Spleen (tissue), 11 donors: ENCODE results near the gene SLC43A1. TPM values are rescaled to one million over a fixed set of nuclear protein-coding genes. Genes with fewer than 3 reads are reported as not detected.

Source experiments
- DNase-seq: peaks from one replicate; pipeline ENCODE4 v3.0.0-alpha.2; 2020
- H3K27ac ChIP-seq, 8 donors: fragments of 200-600 bp; sonication (generic) in 7 of 8; 1 replicate in 4 of 8; 2 replicates in 4 of 8; pipeline versions ENCODE4 v1.5.0 to v1.8.0; 2016 to 2021; ENCODE audit warnings: inconsistent platforms in 4 of 8, mild to moderate bottlenecking in 4 of 8, moderate library complexity in 1 of 8
- H3K27me3 ChIP-seq, 7 donors: fragments of 200-600 bp; sonication (generic) in 6 of 7; replicated peaks in 1 of 7; 1 replicate in 4 of 7; 2 replicates in 3 of 7; pipeline versions ENCODE4 v1.5.0 to v1.8.0; 2016 to 2021; ENCODE audit warnings: inconsistent platforms in 3 of 7, mild to moderate bottlenecking in 1 of 7
- H3K36me3 ChIP-seq, 6 donors: fragments of 200-600 bp; sonication (generic) in 5 of 6; 1 replicate in 4 of 6; 2 replicates in 2 of 6; pipeline versions ENCODE4 v1.5.0 to v1.8.0; 2016 to 2021; ENCODE audit warnings: inconsistent platforms in 2 of 6
- H3K4me1 ChIP-seq, 6 donors: fragments of 200-600 bp; sonication (generic) in 5 of 6; 1 replicate in 3 of 6; 2 replicates in 3 of 6; pipeline versions ENCODE4 v1.5.0 to v1.8.0; 2016 to 2021; ENCODE audit warnings: inconsistent platforms in 3 of 6
- H3K4me3 ChIP-seq, 8 donors: fragments of 200-600 bp; sonication (generic) in 7 of 8; 1 replicate in 4 of 8; 2 replicates in 4 of 8; pipeline versions ENCODE4 v1.5.0 to v1.8.0; 2016 to 2021; ENCODE audit warnings: inconsistent platforms in 4 of 8, mild to moderate bottlenecking in 4 of 8, moderate library complexity in 2 of 8
- H3K9me3 ChIP-seq, 8 donors: fragments of 200-600 bp; sonication (generic) in 7 of 8; 1 replicate in 4 of 8; 2 replicates in 4 of 8; pipeline versions ENCODE4 v1.5.0 to v1.8.0; 2016 to 2021; ENCODE audit warnings: inconsistent platforms in 4 of 8
- POLR2A ChIP-seq, 3 donors: fragments of 450-650 bp; IDR thresholded peaks; one replicate each; pipeline ENCODE4 v1.5.1; 2017; ENCODE audit warnings: antibody characterized with exemption in 3 of 3, mild to moderate bottlenecking in 1 of 3
- POLR2AphosphoS5 ChIP-seq, 3 donors: sonication (generic); formaldehyde crosslinking; IDR thresholded peaks; one replicate each; pipeline ENCODE4 v1.5.1; 2017; ENCODE audit warnings: antibody characterized with exemption in 3 of 3
- WGBS, 5 donors: extraction: QIAGEN DNeasy Blood & Tissue Kit in 3 of 5; methylation state at CpG; one replicate each; pipeline versions ENCODE4 v1.1.5 to v1.1.7; 2013 to 2018; 5-methylcytosine and 5-hydroxymethylcytosine counted together
- intact Hi-C: fragments of 100-400 bp; cut with DNase I; formaldehyde crosslinking; loops from one replicate; pipeline ENCODE4 v1.15.0; 2023; ENCODE audit warnings: low total_unique reads
- polyA plus RNA-seq, 3 donors: library from polyadenylated mRNA; stranded (reverse); fragments of 200-250 nt; gene quantifications; one replicate each; pipeline ENCODE4 v1.2.1, GENCODE V29; 2013
- total RNA-seq, 7 donors: library from RNA; depleted of rRNA in 3 of 7; stranded (reverse); fragments of >200 nt in 3 of 7; fragmentation: NEBNext Ultra II Directional in 4 of 7; extraction: Animal tissue kit (Norgen Biotek cat#: 25700) in 4 of 7; gene quantifications; one replicate each; pipeline versions ENCODE4 v1.1.0 to v1.2.1, GENCODE V29; 2016 to 2021
- TF ChIP-seq, protein P1 (sequence below), 11 experiments: fragments of 200-600 bp in 7 of 11; fragments of 450-650 bp in 4 of 11; sonication (generic) in 4 of 11; IDR thresholded peaks in 8 of 11; conservative IDR thresholded peaks in 3 of 11; 1 replicate in 7 of 11; 2 replicates in 4 of 11; pipeline versions ENCODE4 v1.4.0 to v1.8.0; 2016 to 2021; ENCODE audit warnings: antibody characterized with exemption in 11 of 11, inconsistent platforms in 4 of 11, mild to moderate bottlenecking in 1 of 11
- donor health status: healthy with polysubstance abuse.
- donor health status: DM: no; HTN: no; CAD: no; lungs with moderate emphysema.
- donor health status: DM: no; HTN: no; CAD: no.
- donor health status: Bipolar disorder and iron deficiency.
- donor health status: healthy.
- donor health status: DM: no; HTN: no; CAD: no.
- donor health status: DM: yes; HTN: yes; CAD: no.

Gene SLC43A1
- total and polyA plus RNA-seq, 10 donors, result 6.2 to 16.1 (median 10.8) TPM

GRCh38 chr11:57463671-57464538 lies 51.6 kb downstream of the SLC43A1 start:
- H3K27ac ChIP-seq, result no peak overlapping the region
- intact Hi-C loops, result no loop called here
- no peaks in the 10 kb centered on the region for H3K9me3 ChIP-seq
- no peaks in the 10 kb centered on the region for H3K36me3 ChIP-seq
- H3K4me3 ChIP-seq, result no peak overlapping the region
- peaks cover 13 to 37% (median 27%) of the 10 kb centered on the region in 6 donors for H3K4me1 ChIP-seq
- WGBS, 5 donors, result 67 to 81% (median 76%) methylated on average over 14 of the region's 14 CpGs
- DNase-seq, result no peak
- TF ChIP-seq, protein P1, sequence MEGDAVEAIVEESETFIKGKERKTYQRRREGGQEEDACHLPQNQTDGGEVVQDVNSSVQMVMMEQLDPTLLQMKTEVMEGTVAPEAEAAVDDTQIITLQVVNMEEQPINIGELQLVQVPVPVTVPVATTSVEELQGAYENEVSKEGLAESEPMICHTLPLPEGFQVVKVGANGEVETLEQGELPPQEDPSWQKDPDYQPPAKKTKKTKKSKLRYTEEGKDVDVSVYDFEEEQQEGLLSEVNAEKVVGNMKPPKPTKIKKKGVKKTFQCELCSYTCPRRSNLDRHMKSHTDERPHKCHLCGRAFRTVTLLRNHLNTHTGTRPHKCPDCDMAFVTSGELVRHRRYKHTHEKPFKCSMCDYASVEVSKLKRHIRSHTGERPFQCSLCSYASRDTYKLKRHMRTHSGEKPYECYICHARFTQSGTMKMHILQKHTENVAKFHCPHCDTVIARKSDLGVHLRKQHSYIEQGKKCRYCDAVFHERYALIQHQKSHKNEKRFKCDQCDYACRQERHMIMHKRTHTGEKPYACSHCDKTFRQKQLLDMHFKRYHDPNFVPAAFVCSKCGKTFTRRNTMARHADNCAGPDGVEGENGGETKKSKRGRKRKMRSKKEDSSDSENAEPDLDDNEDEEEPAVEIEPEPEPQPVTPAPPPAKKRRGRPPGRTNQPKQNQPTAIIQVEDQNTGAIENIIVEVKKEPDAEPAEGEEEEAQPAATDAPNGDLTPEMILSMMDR (IDR thresholded peaks at IDR 0.05 in 8 of 11, conservative IDR thresholded peaks at IDR 0.05 in 3 of 11), result no peak
- TF ChIP-seq POLR2AphosphoS5 (IDR thresholded peaks at IDR 0.05), result no peak
- TF ChIP-seq POLR2A (IDR thresholded peaks at IDR 0.05), result no peak
- H3K27me3 ChIP-seq, result peaks cover 5 to 44% (median 23%) of the 10 kb centered on the region in 7 donors

DNA sequence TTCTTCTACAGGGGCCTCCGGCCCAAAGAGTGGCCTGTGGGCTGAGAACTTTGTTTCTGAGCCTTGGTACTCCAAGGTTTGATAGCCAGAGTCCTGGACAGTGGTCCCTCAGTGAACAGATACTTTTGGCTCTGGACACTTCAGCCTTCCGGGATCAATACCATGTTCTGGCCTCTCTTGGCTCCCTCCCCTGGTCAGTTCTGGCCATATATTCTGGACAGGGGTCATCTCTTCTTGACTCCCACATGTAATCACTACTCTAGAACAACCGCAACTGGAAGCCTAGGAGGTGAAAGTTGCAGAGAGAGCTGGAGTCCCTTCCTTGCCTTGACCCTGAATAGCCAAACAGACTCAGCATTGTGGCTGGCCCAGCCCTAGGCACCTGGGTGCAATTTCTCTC lies 52.9 kb downstream of the SLC43A1 start:
- no peaks in the 10 kb centered on the region for H3K9me3 ChIP-seq
- DNase-seq, result no peak
- peaks cover 5 to 52% (median 36%) of the 10 kb centered on the region in 7 donors for H3K27me3 ChIP-seq
- 83 to 91% (median 85%) methylated on average over 3 of the region's 3 CpGs for WGBS, 5 donors
- H3K36me3 ChIP-seq, result no peaks in the 10 kb centered on the region
- no peak for TF ChIP-seq POLR2A (IDR thresholded peaks at IDR 0.05)
- TF ChIP-seq, protein P1 (IDR thresholded peaks at IDR 0.05 in 8 of 11, conservative IDR thresholded peaks at IDR 0.05 in 3 of 11), result no peak
- no peak for TF ChIP-seq POLR2AphosphoS5 (IDR thresholded peaks at IDR 0.05)
- no peak overlapping the region for H3K4me3 ChIP-seq
- H3K27ac ChIP-seq, result no peak overlapping the region
- intact Hi-C loops, result no loop called here
- peaks cover 22 to 50% (median 40%) of the 10 kb centered on the region in 6 donors for H3K4me1 ChIP-seq

DNA sequence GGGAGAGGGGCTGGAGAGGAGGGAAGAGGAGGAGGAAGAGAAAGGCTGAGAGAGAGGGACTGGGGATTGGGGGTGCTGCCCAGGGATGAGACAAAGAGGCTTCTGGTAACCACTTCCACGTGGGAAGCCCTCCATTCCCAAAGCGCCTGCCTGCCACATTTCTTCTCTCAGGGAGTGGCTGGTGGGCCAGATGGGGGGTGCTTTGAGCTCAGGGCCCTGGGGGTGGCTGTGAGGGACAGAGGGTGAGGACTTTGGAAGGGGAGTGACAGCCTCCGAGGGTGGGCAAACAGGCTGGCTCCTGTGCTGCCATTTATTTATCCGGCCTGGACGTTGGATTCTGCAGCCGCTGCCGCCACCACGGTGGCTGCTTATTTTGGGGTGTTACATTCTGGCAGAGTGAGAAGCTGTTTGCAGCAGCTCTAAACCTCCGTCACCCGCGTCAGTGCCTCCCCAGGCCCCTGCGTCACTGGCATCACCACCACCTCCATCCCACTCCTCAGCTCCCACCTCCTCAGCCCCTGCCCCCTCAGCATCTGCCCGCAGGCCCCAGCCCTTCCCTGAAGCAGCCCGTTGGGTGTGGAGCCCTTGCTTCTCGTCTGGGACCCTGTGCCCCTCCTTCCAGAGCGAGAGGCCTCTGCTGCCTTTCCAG lies 53.5 kb downstream of the SLC43A1 start:
- WGBS, 5 donors, result 73 to 90% (median 80%) methylated on average over 14 to 16 of the region's 16 CpGs
- TF ChIP-seq POLR2AphosphoS5 (IDR thresholded peaks at IDR 0.05) (no peak), POLR2A (IDR thresholded peaks at IDR 0.05) (no peak)
- intact Hi-C loops, result no loop called here
- Histone ChIP-seq H3K4me1 (peaks cover 22 to 56% (median 46%) of the 10 kb centered on the region in 6 donors), H3K4me3 (no peak overlapping the region), H3K27me3 (peaks cover 5 to 56% (median 39%) of the 10 kb centered on the region in 7 donors), H3K9me3 (no peaks in the 10 kb centered on the region), H3K27ac (no peak overlapping the region), H3K36me3 (no peaks in the 10 kb centered on the region)
- no peak for DNase-seq

GRCh38 chr11:57460758-57461749 lies 54.4 kb downstream of the SLC43A1 start:
- Histone ChIP-seq H3K4me1 (peaks cover 22 to 58% (median 47%) of the 10 kb centered on the region in 6 donors), H3K4me3 (peak overlapping the region in 7 of 8 donors; percentile 31 to 71 (median 45)), H3K9me3 (no peaks in the 10 kb centered on the region), H3K36me3 (no peaks in the 10 kb centered on the region), H3K27me3 (peaks cover 5 to 64% (median 39%) of the 10 kb centered on the region in 7 donors), H3K27ac (no peak overlapping the region)
- TF ChIP-seq POLR2AphosphoS5 (IDR thresholded peaks at IDR 0.05) (no peak), POLR2A (IDR thresholded peaks at IDR 0.05) (no peak)
- TF ChIP-seq, protein P1 (IDR thresholded peaks at IDR 0.05 in 8 of 11, conservative IDR thresholded peaks at IDR 0.05 in 3 of 11), result no peak
- intact Hi-C loops, result no loop called here
- 7 to 11% (median 8%) methylated on average over 34 to 50 of the region's 50 CpGs for WGBS, 5 donors
- DNase-seq, result peak; percentile 82
